Sigmoid colon (tissue), 7 donors: ENCODE measurements around the gene PRODH. TPM values are rescaled to one million over a fixed set of nuclear protein-coding genes. Genes with fewer than 3 reads are reported as not detected.
"Not testable (repeated sequence)": the region's sequence is repeated elsewhere in the genome, so short reads cannot be mapped to it uniquely, and the experiment has no call there.

Source experiments
- DNase-seq: peaks from one replicate; pipeline ENCODE4 v3.0.0-alpha.2; 2019
- H3K27ac ChIP-seq, 4 donors: fragments of 200-600 bp; sonication (generic); one replicate each; pipeline ENCODE4 v1.5.1; 2016 to 2019; ENCODE audit warnings: mild to moderate bottlenecking in 1 of 4
- H3K27me3 ChIP-seq, 3 donors: fragments of 200-600 bp; sonication (generic); one replicate each; pipeline ENCODE4 v1.5.1; 2019; ENCODE audit warnings: mild to moderate bottlenecking in 1 of 3
- H3K36me3 ChIP-seq, 4 donors: fragments of 200-600 bp; sonication (generic); one replicate each; pipeline ENCODE4 v1.5.1; 2016 to 2019
- H3K4me1 ChIP-seq, 4 donors: fragments of 200-600 bp; sonication (generic); one replicate each; pipeline ENCODE4 v1.5.1; 2017 to 2019
- H3K4me3 ChIP-seq, 4 donors: fragments of 200-600 bp; sonication (generic); one replicate each; pipeline ENCODE4 v1.5.1; 2017 to 2019; ENCODE audit warnings: mild to moderate bottlenecking in 2 of 4, moderate library complexity in 1 of 4
- H3K9me3 ChIP-seq, 4 donors: fragments of 200-600 bp in 3 of 4; sonication (generic) in 3 of 4; one replicate each; pipeline versions ENCODE4 v1.5.1 to v1.6.1; 2013 to 2019
- CTCF ChIP-seq, 4 experiments: fragments of 450-650 bp in 3 of 4; fragments of 200-600 bp in 1 of 4; IDR thresholded peaks; one replicate each; pipeline ENCODE4 v1.5.1; 2016 to 2019; ENCODE audit warnings: antibody characterized with exemption in 4 of 4, mild to moderate bottlenecking in 3 of 4, moderate library complexity in 2 of 4
- EP300 ChIP-seq, 4 donors: sonication (generic); formaldehyde crosslinking; IDR thresholded peaks; one replicate each; pipeline ENCODE4 v1.6.1; 2017; ENCODE audit warnings: antibody characterized with exemption in 4 of 4
- POLR2A ChIP-seq, 2 donors: fragments of 450-650 bp; IDR thresholded peaks; one replicate each; pipeline ENCODE4 v1.6.1; 2016; ENCODE audit warnings: antibody characterized with exemption in 2 of 2, mild to moderate bottlenecking in 2 of 2, moderate library complexity in 2 of 2
- POLR2AphosphoS5 ChIP-seq, 4 donors: sonication (generic); formaldehyde crosslinking; IDR thresholded peaks; one replicate each; pipeline ENCODE4 v1.6.1; 2017; ENCODE audit warnings: antibody characterized with exemption in 4 of 4
- WGBS, 2 donors: extraction: QIAGEN DNeasy Blood & Tissue Kit; methylation state at CpG; one replicate each; pipeline ENCODE4 v1.1.7; 2013; 5-methylcytosine and 5-hydroxymethylcytosine counted together
- intact Hi-C: fragments of 100-400 bp; cut with DNase I; formaldehyde crosslinking; loops from one replicate; pipeline ENCODE4 v1.15.1; 2023
- polyA plus RNA-seq, 3 donors: library from polyadenylated mRNA; stranded (reverse); fragments of 200-250 nt; gene quantifications; one replicate each; pipeline ENCODE4 v1.2.3, GENCODE V29; 2013
- total RNA-seq, 4 donors: library from RNA; depleted of rRNA; stranded (reverse); fragments of >200 nt; gene quantifications; one replicate each; pipeline ENCODE4 v1.1.0, GENCODE V29; 2016
- donor health status: healthy with polysubstance abuse.
- donor health status: Bipolar disorder and iron deficiency.
- donor health status: healthy.

Gene PRODH
- total and polyA plus RNA-seq, 7 donors, result 2.5 to 4.8 (median 3.6) TPM; not detected in 2

GRCh38 chr22:18962308-18962635, 26.2 kb upstream of the PRODH start:
- no peaks in the 10 kb centered on the region for H3K36me3 ChIP-seq
- 85 to 88% methylated on average over 3 of the region's 3 CpGs for WGBS, 2 donors
- H3K9me3 ChIP-seq, result no peaks in the 10 kb centered on the region
- intact Hi-C loops, result no loop called here
- DNase-seq, result no peak
- H3K4me1 ChIP-seq, result no peaks in the 10 kb centered on the region
- peaks cover 2 to 5% (median 5%) of the 10 kb centered on the region in 3 donors for H3K27me3 ChIP-seq
- H3K4me3 ChIP-seq, result no peak overlapping the region
- no peak overlapping the region for H3K27ac ChIP-seq
- TF ChIP-seq CTCF (IDR thresholded peaks at IDR 0.05) (no peak), POLR2AphosphoS5 (IDR thresholded peaks at IDR 0.05) (no peak), EP300 (IDR thresholded peaks at IDR 0.05) (no peak), POLR2A (IDR thresholded peaks at IDR 0.05) (no peak)

- H3K4me3 ChIP-seq, H3K4me1 ChIP-seq, intact Hi-C loops, H3K27me3 ChIP-seq, H3K27ac ChIP-seq, H3K9me3 ChIP-seq, H3K36me3 ChIP-seq: not testable (repeated sequence)
- peak; percentile 53 for DNase-seq
- WGBS, 2 donors, result 64 to 81% methylated on average over 8 of the region's 8 CpGs
Measured at GRCh38 chr22:18961632-18962307, 25.7 kb upstream of the PRODH start.

- H3K27me3 ChIP-seq, H3K4me3 ChIP-seq, intact Hi-C loops, H3K27ac ChIP-seq, H3K36me3 ChIP-seq, H3K4me1 ChIP-seq, H3K9me3 ChIP-seq: not testable (repeated sequence)
- 65 to 74% methylated on average over 7 of the region's 7 CpGs for WGBS, 2 donors
- DNase-seq, result peak; percentile 52
Measured at GRCh38 chr22:18961201-18961600, 25.1 kb upstream of the PRODH start.

GRCh38 chr22:18960166-18960820, 24.2 kb upstream of the PRODH start:
- H3K27me3 ChIP-seq, H3K4me1 ChIP-seq, intact Hi-C loops, H3K4me3 ChIP-seq, H3K9me3 ChIP-seq, H3K27ac ChIP-seq, H3K36me3 ChIP-seq: not testable (repeated sequence)
- DNase-seq, result peak; percentile 51
- 65 to 78% methylated on average over 10 of the region's 11 CpGs for WGBS, 2 donors

GRCh38 chr22:18959741-18960140, 23.6 kb upstream of the PRODH start:
- 56 to 80% methylated on average over 12 of the region's 12 CpGs for WGBS, 2 donors
- DNase-seq, result peak; percentile 54
- intact Hi-C loops, result not testable (repeated sequence)

GRCh38 chr22:18959266-18959665, 23.2 kb upstream of the PRODH start:
- H3K36me3 ChIP-seq, H3K4me3 ChIP-seq, H3K27me3 ChIP-seq, H3K27ac ChIP-seq, intact Hi-C loops, H3K4me1 ChIP-seq, H3K9me3 ChIP-seq: not testable (repeated sequence)
- DNase-seq, result peak; percentile 45
- WGBS, 2 donors, result 76 to 87% methylated on average over 6 of the region's 6 CpGs

More at GRCh38 chr22:18959741-18960140, 23.6 kb upstream of the PRODH start:
- H3K9me3 ChIP-seq, H3K4me3 ChIP-seq, H3K27me3 ChIP-seq, H3K36me3 ChIP-seq, H3K4me1 ChIP-seq, H3K27ac ChIP-seq: not testable (repeated sequence)

- H3K4me1 ChIP-seq, H3K27me3 ChIP-seq, H3K4me3 ChIP-seq, H3K36me3 ChIP-seq, H3K27ac ChIP-seq, intact Hi-C loops, H3K9me3 ChIP-seq: not testable (repeated sequence)
- peak; percentile 37 for DNase-seq
- WGBS, 2 donors, result 62 to 72% methylated on average over 14 of the region's 14 CpGs
Measured at GRCh38 chr22:18958738-18959137, 22.6 kb upstream of the PRODH start.

- H3K9me3 ChIP-seq, H3K4me1 ChIP-seq, H3K36me3 ChIP-seq, H3K27me3 ChIP-seq, intact Hi-C loops, H3K4me3 ChIP-seq, H3K27ac ChIP-seq: not testable (repeated sequence)
- WGBS, 2 donors, result 57 to 83% methylated on average over 18 of the region's 18 CpGs
- peak; percentile 47 for DNase-seq
Measured at GRCh38 chr22:18958321-18958705, 22.2 kb upstream of the PRODH start.

- H3K27me3 ChIP-seq, intact Hi-C loops, H3K36me3 ChIP-seq, H3K27ac ChIP-seq, H3K9me3 ChIP-seq, H3K4me3 ChIP-seq, H3K4me1 ChIP-seq: not testable (repeated sequence)
- DNase-seq, result peak; percentile 58
- 70 to 72% methylated on average over 15 of the region's 18 CpGs for WGBS, 2 donors
Measured at GRCh38 chr22:18957621-18958320, 21.7 kb upstream of the PRODH start.

GRCh38 chr22:18956956-18957355, 20.9 kb upstream of the PRODH start:
- intact Hi-C loops, H3K9me3 ChIP-seq, H3K27ac ChIP-seq, H3K4me3 ChIP-seq, H3K27me3 ChIP-seq, H3K4me1 ChIP-seq, H3K36me3 ChIP-seq: not testable (repeated sequence)
- DNase-seq, result peak; percentile 18
- 64 to 74% methylated on average over 15 of the region's 15 CpGs for WGBS, 2 donors

GRCh38 chr22:18956121-18956895, 20.2 kb upstream of the PRODH start:
- DNase-seq, result peak; percentile 52
- H3K4me3 ChIP-seq, H3K9me3 ChIP-seq, intact Hi-C loops, H3K36me3 ChIP-seq, H3K27me3 ChIP-seq, H3K27ac ChIP-seq, H3K4me1 ChIP-seq: not testable (repeated sequence)
- 64 to 71% methylated on average over 15 of the region's 15 CpGs for WGBS, 2 donors
